ENCODE data around the gene GGN.

GGN gene

DNA sequence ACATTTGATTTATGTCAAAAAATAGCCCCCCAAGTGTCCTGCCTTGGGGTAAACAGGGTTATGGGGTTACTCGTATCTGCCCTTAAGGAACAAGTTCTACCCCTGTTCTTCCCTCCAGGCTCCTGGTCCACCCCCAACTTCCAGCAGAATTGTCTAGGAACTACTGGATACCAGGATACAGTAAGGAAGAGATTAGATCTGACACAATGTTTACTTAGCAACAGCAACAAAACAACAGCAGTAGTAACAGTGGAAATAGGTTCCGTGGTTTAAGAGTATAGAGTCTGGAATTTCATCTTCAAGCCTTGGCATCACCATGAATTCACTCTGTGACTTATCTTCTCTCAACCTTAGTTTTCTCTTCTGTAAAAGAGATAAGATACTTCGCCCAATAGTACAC is 13.3 kb upstream of the GGN start:
- no peak overlapping the region for H2BK5ac ChIP-seq (ENCODE audit: low read length)
- H2AK5ac ChIP-seq (ENCODE audit: low read length) = no peak overlapping the region
- H2BK120ac ChIP-seq (ENCODE audit: low read depth, low read length) = no peak overlapping the region
- no peak overlapping the region for H3K56ac ChIP-seq (ENCODE audit: low read length)
- no peaks in the 10 kb centered on the region for H3K36me3 ChIP-seq (ENCODE audit: control insufficient read depth, insufficient read depth, low read length)
- H3K79me1 ChIP-seq (ENCODE audit: low read length) = no peaks in the 10 kb centered on the region
- H3K4me3 ChIP-seq (ENCODE audit: low read length) = no peak overlapping the region
- H3K27me3 ChIP-seq (ENCODE audit: insufficient read depth, low read length, poor library complexity) = no peaks in the 10 kb centered on the region
- H3K79me2 ChIP-seq (ENCODE audit: control insufficient read depth, insufficient read depth, low read length) = no peaks in the 10 kb centered on the region
- H3K4ac ChIP-seq (ENCODE audit: low read depth, low read length) = no peak overlapping the region
- H3K18ac ChIP-seq (ENCODE audit: low read length) = no peak overlapping the region
- no peak overlapping the region for H3K4me2 ChIP-seq (ENCODE audit: low read length)
- H3K23ac ChIP-seq (ENCODE audit: low read length) = no peak overlapping the region
- no peak overlapping the region for H4K5ac ChIP-seq (ENCODE audit: low read length)
- H3K9ac ChIP-seq (ENCODE audit: low read length) = no peak overlapping the region
- WGBS (ENCODE audit: extremely low coverage, insufficient coverage, low lambda C conversion rate) = no CpG with 5 or more reads among the region's 3 CpGs
- no peak overlapping the region for H4K8ac ChIP-seq (ENCODE audit: low read depth, low read length)
- H2BK15ac ChIP-seq (replicated peaks; ENCODE audit: low read depth) = no peak overlapping the region
- no peak overlapping the region for H3K27ac ChIP-seq (ENCODE audit: low read depth, low read length)
- H3K4me1 ChIP-seq (ENCODE audit: control insufficient read depth, low read depth, low read length) = no peaks in the 10 kb centered on the region
- peak; percentile 77 for DNase-seq

DNA sequence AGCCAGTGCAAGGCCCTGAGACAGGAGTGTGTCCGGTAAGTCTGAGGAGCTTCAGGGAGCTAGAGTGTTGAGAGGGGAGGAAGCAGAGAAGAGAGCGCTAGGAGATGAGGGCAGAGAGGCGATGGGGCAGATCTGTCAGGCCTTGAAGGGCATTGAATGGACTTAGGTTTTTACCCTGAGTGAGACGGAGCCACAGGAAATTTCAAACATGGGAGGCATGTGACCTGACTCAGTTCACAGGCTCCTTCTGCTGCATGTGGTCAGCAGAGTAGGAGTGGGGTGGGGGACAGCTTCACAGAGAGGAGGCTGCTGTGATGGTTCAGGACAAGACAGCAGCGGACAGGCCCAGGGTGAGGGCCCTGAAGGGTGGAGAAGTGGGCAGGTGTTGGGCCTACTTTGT is 12.5 kb upstream of the GGN start:
- WGBS (ENCODE audit: extremely low coverage, insufficient coverage, low lambda C conversion rate) = no CpG with 5 or more reads among the region's 5 CpGs
- Histone ChIP-seq H3K18ac (ENCODE audit: low read length) (no peak overlapping the region), H4K8ac (ENCODE audit: low read depth, low read length) (no peak overlapping the region), H3K9ac (ENCODE audit: low read length) (no peak overlapping the region), H2AK5ac (ENCODE audit: low read length) (no peak overlapping the region), H3K56ac (ENCODE audit: low read length) (no peak overlapping the region), H3K4me3 (ENCODE audit: low read length) (no peak overlapping the region), H2BK15ac (replicated peaks; ENCODE audit: low read depth) (no peak overlapping the region), H3K23ac (ENCODE audit: low read length) (no peak overlapping the region), H3K79me2 (ENCODE audit: control insufficient read depth, insufficient read depth, low read length) (no peaks in the 10 kb centered on the region), H3K79me1 (ENCODE audit: low read length) (no peaks in the 10 kb centered on the region), H3K4me1 (ENCODE audit: control insufficient read depth, low read depth, low read length) (no peaks in the 10 kb centered on the region), H3K4me2 (ENCODE audit: low read length) (no peak overlapping the region), H3K27ac (ENCODE audit: low read depth, low read length) (no peak overlapping the region), H3K27me3 (ENCODE audit: insufficient read depth, low read length, poor library complexity) (no peaks in the 10 kb centered on the region), H3K36me3 (ENCODE audit: control insufficient read depth, insufficient read depth, low read length) (no peaks in the 10 kb centered on the region), H2BK5ac (ENCODE audit: low read length) (no peak overlapping the region), H2BK120ac (ENCODE audit: low read depth, low read length) (no peak overlapping the region), H3K4ac (ENCODE audit: low read depth, low read length) (no peak overlapping the region), H4K5ac (ENCODE audit: low read length) (no peak overlapping the region)
- DNase-seq = no peak

DNA sequence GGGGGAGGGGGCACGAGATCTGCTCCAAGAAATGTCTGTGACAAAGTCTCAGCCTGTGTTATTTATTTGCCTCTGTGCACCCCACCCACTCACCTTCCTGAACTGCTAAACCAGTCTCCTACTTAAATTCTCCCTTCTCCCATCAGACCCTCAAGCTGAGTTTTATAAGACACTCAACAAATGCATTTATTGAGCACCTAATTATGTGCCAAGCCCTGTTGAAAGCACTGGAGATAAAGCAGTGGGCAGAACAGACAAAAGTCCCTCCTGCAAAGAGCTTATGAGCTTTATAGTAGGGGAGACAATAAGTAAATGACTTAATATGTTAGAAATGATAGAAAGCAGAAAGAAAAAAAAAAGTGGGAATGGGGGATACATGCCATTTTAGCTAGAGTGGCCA is 11.7 kb upstream of the GGN start:
- no peak overlapping the region for H3K9ac ChIP-seq (ENCODE audit: low read length)
- DNase-seq = no peak
- H2BK15ac ChIP-seq (replicated peaks; ENCODE audit: low read depth) = no peak overlapping the region
- H3K79me1 ChIP-seq (ENCODE audit: low read length) = no peaks in the 10 kb centered on the region
- no peaks in the 10 kb centered on the region for H3K27me3 ChIP-seq (ENCODE audit: insufficient read depth, low read length, poor library complexity)
- no CpG with 5 or more reads among the region's 1 CpG for WGBS (ENCODE audit: extremely low coverage, insufficient coverage, low lambda C conversion rate)
- no peak overlapping the region for H3K27ac ChIP-seq (ENCODE audit: low read depth, low read length)
- H2AK5ac ChIP-seq (ENCODE audit: low read length) = no peak overlapping the region
- H3K4ac ChIP-seq (ENCODE audit: low read depth, low read length) = no peak overlapping the region
- no peak overlapping the region for H4K8ac ChIP-seq (ENCODE audit: low read depth, low read length)
- H3K4me3 ChIP-seq (ENCODE audit: low read length) = no peak overlapping the region
- no peak overlapping the region for H3K4me2 ChIP-seq (ENCODE audit: low read length)
- H2BK5ac ChIP-seq (ENCODE audit: low read length) = no peak overlapping the region
- no peaks in the 10 kb centered on the region for H3K36me3 ChIP-seq (ENCODE audit: control insufficient read depth, insufficient read depth, low read length)
- no peaks in the 10 kb centered on the region for H3K79me2 ChIP-seq (ENCODE audit: control insufficient read depth, insufficient read depth, low read length)
- no peak overlapping the region for H3K56ac ChIP-seq (ENCODE audit: low read length)
- no peak overlapping the region for H3K23ac ChIP-seq (ENCODE audit: low read length)
- no peak overlapping the region for H3K18ac ChIP-seq (ENCODE audit: low read length)
- H3K4me1 ChIP-seq (ENCODE audit: control insufficient read depth, low read depth, low read length) = no peaks in the 10 kb centered on the region
- no peak overlapping the region for H2BK120ac ChIP-seq (ENCODE audit: low read depth, low read length)
- H4K5ac ChIP-seq (ENCODE audit: low read length) = no peak overlapping the region

DNA sequence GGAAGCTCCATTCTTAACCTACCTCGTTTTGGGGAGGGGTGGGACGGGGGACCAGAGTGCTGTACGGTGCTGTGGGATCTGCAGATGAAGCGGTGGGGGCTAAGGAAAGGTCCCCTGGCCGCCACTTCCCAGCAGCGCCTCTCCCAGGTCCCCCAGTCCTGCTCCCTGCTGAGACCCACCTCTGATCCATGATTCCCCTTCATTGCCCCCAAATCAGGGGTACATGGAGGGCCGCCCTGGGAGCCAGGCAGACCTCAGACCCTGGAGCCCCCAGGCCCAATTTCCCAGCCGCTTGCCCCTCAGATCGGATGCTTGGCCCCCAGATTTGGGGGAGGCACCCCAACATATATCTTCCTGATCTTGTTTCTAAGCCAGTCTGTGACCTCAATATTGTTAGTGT is 11.2 kb upstream of the GGN start:
- Histone ChIP-seq H3K4ac (ENCODE audit: low read depth, low read length) (no peak overlapping the region), H3K23ac (ENCODE audit: low read length) (no peak overlapping the region), H3K4me1 (ENCODE audit: control insufficient read depth, low read depth, low read length) (peaks cover 2% of the 10 kb centered on the region), H2BK15ac (replicated peaks; ENCODE audit: low read depth) (no peak overlapping the region), H2AK5ac (ENCODE audit: low read length) (no peak overlapping the region), H3K56ac (ENCODE audit: low read length) (no peak overlapping the region), H3K18ac (ENCODE audit: low read length) (no peak overlapping the region), H3K36me3 (ENCODE audit: control insufficient read depth, insufficient read depth, low read length) (no peaks in the 10 kb centered on the region), H2BK120ac (ENCODE audit: low read depth, low read length) (no peak overlapping the region), H3K4me3 (ENCODE audit: low read length) (no peak overlapping the region), H3K4me2 (ENCODE audit: low read length) (no peak overlapping the region), H3K79me2 (ENCODE audit: control insufficient read depth, insufficient read depth, low read length) (no peaks in the 10 kb centered on the region), H3K79me1 (ENCODE audit: low read length) (no peaks in the 10 kb centered on the region), H3K27me3 (ENCODE audit: insufficient read depth, low read length, poor library complexity) (no peaks in the 10 kb centered on the region), H3K9ac (ENCODE audit: low read length) (no peak overlapping the region), H2BK5ac (ENCODE audit: low read length) (no peak overlapping the region), H4K5ac (ENCODE audit: low read length) (no peak overlapping the region), H3K27ac (ENCODE audit: low read depth, low read length) (no peak overlapping the region), H4K8ac (ENCODE audit: low read depth, low read length) (no peak overlapping the region)
- WGBS (ENCODE audit: extremely low coverage, insufficient coverage, low lambda C conversion rate) = no CpG with 5 or more reads among the region's 9 CpGs
- DNase-seq = no peak

DNA sequence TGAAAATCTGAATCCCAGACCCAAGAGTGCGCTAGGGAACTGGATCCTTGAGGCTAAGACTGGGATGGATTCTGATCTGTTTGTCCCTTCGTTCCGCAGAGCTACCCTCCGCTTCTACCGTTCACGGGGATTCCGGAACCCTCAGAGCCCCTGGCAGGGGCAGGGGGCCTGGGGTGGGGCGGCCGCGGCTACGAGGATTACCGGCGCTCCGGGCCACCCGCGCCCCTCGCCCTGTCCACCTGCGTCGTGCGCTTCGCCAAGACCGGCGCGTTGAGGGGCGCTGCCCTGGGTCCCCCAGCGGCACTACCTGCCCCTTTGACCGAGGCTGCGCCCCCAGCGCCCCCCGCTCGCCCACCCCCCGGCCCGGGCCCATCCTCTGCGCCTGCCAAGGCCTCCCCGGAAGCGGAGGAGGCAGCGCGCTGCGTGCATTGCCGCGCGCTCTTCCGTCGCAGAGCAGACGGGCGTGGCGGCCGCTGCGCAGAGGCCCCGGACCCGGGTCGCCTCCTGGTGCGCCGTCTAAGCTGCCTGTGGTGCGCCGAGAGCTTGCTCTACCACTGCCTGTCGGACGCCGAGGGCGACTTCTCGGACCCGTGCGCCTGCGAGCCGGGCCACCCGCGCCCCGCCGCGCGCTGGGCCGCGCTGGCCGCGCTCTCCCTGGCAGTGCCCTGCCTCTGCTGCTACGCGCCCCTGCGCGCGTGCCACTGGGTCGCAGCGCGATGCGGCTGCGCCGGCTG is 7.7 kb upstream of the GGN start:
- H4K5ac ChIP-seq (ENCODE audit: low read length) = no peak overlapping the region
- H2BK15ac ChIP-seq (replicated peaks; ENCODE audit: low read depth) = no peak overlapping the region
- H3K23ac ChIP-seq (ENCODE audit: low read length) = no peak overlapping the region
- no peaks in the 10 kb centered on the region for H3K79me1 ChIP-seq (ENCODE audit: low read length)
- H3K4me3 ChIP-seq (ENCODE audit: low read length) = no peak overlapping the region
- no peak overlapping the region for H3K4me2 ChIP-seq (ENCODE audit: low read length)
- H4K8ac ChIP-seq (ENCODE audit: low read depth, low read length) = no peak overlapping the region
- WGBS (ENCODE audit: extremely low coverage, insufficient coverage, low lambda C conversion rate) = no CpG with 5 or more reads among the region's 86 CpGs
- H3K27ac ChIP-seq (ENCODE audit: low read depth, low read length) = no peak overlapping the region
- H3K18ac ChIP-seq (ENCODE audit: low read length) = no peak overlapping the region
- H3K27me3 ChIP-seq (ENCODE audit: insufficient read depth, low read length, poor library complexity) = no peaks in the 10 kb centered on the region
- H2AK5ac ChIP-seq (ENCODE audit: low read length) = no peak overlapping the region
- H3K9ac ChIP-seq (ENCODE audit: low read length) = no peak overlapping the region
- no peak overlapping the region for H3K4ac ChIP-seq (ENCODE audit: low read depth, low read length)
- H3K4me1 ChIP-seq (ENCODE audit: control insufficient read depth, low read depth, low read length) = peaks cover 3% of the 10 kb centered on the region
- no peak overlapping the region for H3K56ac ChIP-seq (ENCODE audit: low read length)
- DNase-seq = no peak
- no peak overlapping the region for H2BK120ac ChIP-seq (ENCODE audit: low read depth, low read length)
- H3K79me2 ChIP-seq (ENCODE audit: control insufficient read depth, insufficient read depth, low read length) = no peaks in the 10 kb centered on the region
- no peaks in the 10 kb centered on the region for H3K36me3 ChIP-seq (ENCODE audit: control insufficient read depth, insufficient read depth, low read length)
- H2BK5ac ChIP-seq (ENCODE audit: low read length) = no peak overlapping the region

DNA sequence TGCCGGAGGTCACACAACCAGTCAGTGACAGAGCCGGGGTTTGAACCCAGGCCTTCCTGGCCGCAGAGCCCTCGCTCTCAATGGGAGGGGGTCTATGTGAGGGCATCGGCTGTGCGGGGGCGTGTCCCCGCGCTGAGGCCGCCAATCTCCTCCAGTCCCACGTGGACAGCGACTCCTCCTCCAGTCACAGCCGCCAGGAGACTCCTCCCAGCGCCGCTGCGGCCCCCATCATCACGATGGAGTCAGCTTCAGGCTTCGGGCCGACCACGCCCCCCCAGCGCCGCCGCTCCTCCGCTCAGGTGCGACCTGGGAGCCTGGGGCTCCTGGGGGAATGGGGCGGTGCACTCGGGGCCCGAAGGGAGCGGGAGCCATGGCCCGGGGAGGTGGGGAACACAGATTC is 6.7 kb upstream of the GGN start:
- H3K79me1 ChIP-seq (ENCODE audit: low read length) = no peaks in the 10 kb centered on the region
- no peak overlapping the region for H3K4me3 ChIP-seq (ENCODE audit: low read length)
- H2BK15ac ChIP-seq (replicated peaks; ENCODE audit: low read depth) = no peak overlapping the region
- no peaks in the 10 kb centered on the region for H3K27me3 ChIP-seq (ENCODE audit: insufficient read depth, low read length, poor library complexity)
- H4K8ac ChIP-seq (ENCODE audit: low read depth, low read length) = no peak overlapping the region
- no peak overlapping the region for H3K4ac ChIP-seq (ENCODE audit: low read depth, low read length)
- H3K56ac ChIP-seq (ENCODE audit: low read length) = peak overlapping the region; percentile 68
- H4K5ac ChIP-seq (ENCODE audit: low read length) = no peak overlapping the region
- H3K4me2 ChIP-seq (ENCODE audit: low read length) = peak overlapping the region; percentile 34
- H2BK120ac ChIP-seq (ENCODE audit: low read depth, low read length) = no peak overlapping the region
- WGBS (ENCODE audit: extremely low coverage, insufficient coverage, low lambda C conversion rate) = no CpG with 5 or more reads among the region's 30 CpGs
- peaks cover 6% of the 10 kb centered on the region for H3K4me1 ChIP-seq (ENCODE audit: control insufficient read depth, low read depth, low read length)
- no peak overlapping the region for H2AK5ac ChIP-seq (ENCODE audit: low read length)
- no peak overlapping the region for H3K23ac ChIP-seq (ENCODE audit: low read length)
- no peaks in the 10 kb centered on the region for H3K79me2 ChIP-seq (ENCODE audit: control insufficient read depth, insufficient read depth, low read length)
- no peak overlapping the region for H3K18ac ChIP-seq (ENCODE audit: low read length)
- H3K36me3 ChIP-seq (ENCODE audit: control insufficient read depth, insufficient read depth, low read length) = no peaks in the 10 kb centered on the region
- no peak overlapping the region for H2BK5ac ChIP-seq (ENCODE audit: low read length)
- peak; percentile 95 for DNase-seq
- peak overlapping the region; percentile 44 for H3K9ac ChIP-seq (ENCODE audit: low read length)
- no peak overlapping the region for H3K27ac ChIP-seq (ENCODE audit: low read depth, low read length)
